Measurements from ENCODE around the gene TBCK. TPM values are rescaled to one million over a fixed set of nuclear protein-coding genes. Genes with fewer than 3 reads are reported as not detected.

Gene TBCK
- total RNA-seq, 2 experiments from 2014 or later, result 23.5 to 29.0 TPM

- peaks cover 27% of the 10 kb centered on the region for H3K4me1 Mint-ChIP-seq (ENCODE audit: low read depth)
- POLR2A ChIA-PET, result interaction anchor here (1.4 kb wide), 1 partner anchor 59 kb away, joined by 4 read pairs; no protein-coding TSS in a partner anchor
Observed at GRCh38 chr4:106316773-106317409, 882 bp upstream of the TBCK start.

GRCh38 chr4:106315476-106315967 lies 487 bp downstream of the TBCK start:
- Histone ChIP-seq H3K4me1 (ENCODE audit: insufficient read depth, low read length) (peaks cover 18% of the 10 kb centered on the region), H3K27me3 (ENCODE audit: control insufficient read depth in 1 of 2, insufficient read depth in 2 of 2, low read length in 2 of 2) (no peaks in the 10 kb centered on the region), H3K36me3 (ENCODE audit: insufficient read depth, low read length) (no peaks in the 10 kb centered on the region), H3K4me3 (ENCODE audit: low read length) (peak overlapping the region; percentile 81), H3K27ac (ENCODE audit: low read depth in 1 of 2, low read length in 2 of 2) (peak overlapping the region; percentile 95 to 96), H3K9me3 (ENCODE audit: control insufficient read depth in 1 of 2, insufficient read depth in 1 of 2, low read length in 2 of 2) (peaks cover 0 to under 1% of the 10 kb centered on the region in 2 experiments)
- ChIA-PET CTCF (no interaction called here), POLR2A (interaction anchor here (0.7 to 1.8 kb wide), 12 partner anchors 9 to 1405 kb away, joined by 3 to 11 read pairs (median 4); partner anchors contain the start of genes GSTCD, INTS12, PAPSS1 and PPA2)
- Mint-ChIP-seq H3K4me1 (ENCODE audit: low read depth) (peaks cover 29% of the 10 kb centered on the region), H3K27ac (no peak overlapping the region), H3K4me3 (no peak overlapping the region), H3K27me3 (no peaks in the 10 kb centered on the region), H3K9me3 (no peaks in the 10 kb centered on the region), H3K36me3 (ENCODE audit: low read depth) (peaks cover 18% of the 10 kb centered on the region)
- DNase-seq (peak in 9 of 14 experiments; percentile 4 to 73 (median 38)), ATAC-seq (ENCODE audit: poor library complexity) (peak; percentile 24)
- intact Hi-C loops (cut with DNase I, micrococcal nuclease), result loop anchor here (5.0 to 10.0 kb wide), 4 partner anchors 608 to 1619 kb away; partner anchors contain the start of genes CYP2U1 (in 1 of the 2), GSTCD (in 1 of the 2), INTS12 (in 1 of the 2) and PAPSS1 (in 1 of the 2)
- TF ChIP-seq CTCF (IDR thresholded peaks at IDR 0.05), result no peak

More at GRCh38 chr4:106316773-106317409, 882 bp upstream of the TBCK start:
- H3K4me3 ChIP-seq (ENCODE audit: low read length), result peak overlapping the region; percentile 81
- peaks cover 18% of the 10 kb centered on the region for H3K4me1 ChIP-seq (ENCODE audit: insufficient read depth, low read length)
- Mint-ChIP-seq H3K27ac (no peak overlapping the region), H3K4me3 (no peak overlapping the region), H3K9me3 (no peaks in the 10 kb centered on the region), H3K27me3 (no peaks in the 10 kb centered on the region), H3K36me3 (ENCODE audit: low read depth) (peaks cover 28% of the 10 kb centered on the region)
- no peaks in the 10 kb centered on the region for H3K27me3 ChIP-seq (ENCODE audit: control insufficient read depth in 1 of 2, insufficient read depth in 2 of 2, low read length in 2 of 2)
- peak overlapping the region; percentile 95 to 96 for H3K27ac ChIP-seq (ENCODE audit: low read depth in 1 of 2, low read length in 2 of 2)
- intact Hi-C loops (cut with DNase I, micrococcal nuclease), result loop anchor here (5.0 to 10.0 kb wide), 4 partner anchors 610 to 1618 kb away; partner anchors contain the start of genes CYP2U1 (in 1 of the 2), GSTCD (in 1 of the 2), INTS12 (in 1 of the 2) and PAPSS1 (in 1 of the 2)
- H3K9me3 ChIP-seq (ENCODE audit: control insufficient read depth in 1 of 2, insufficient read depth in 1 of 2, low read length in 2 of 2), result peaks cover 0 to 9% of the 10 kb centered on the region in 2 experiments
- no peak for ATAC-seq (ENCODE audit: poor library complexity)
- no peaks in the 10 kb centered on the region for H3K36me3 ChIP-seq (ENCODE audit: insufficient read depth, low read length)
- DNase-seq, result no peak
- CTCF ChIA-PET, result no interaction called here
- TF ChIP-seq CTCF (IDR thresholded peaks at IDR 0.05), result no peak

GRCh38 chr4:106314960-106315359 lies 1.0 kb downstream of the TBCK start:
- Mint-ChIP-seq H3K36me3 (ENCODE audit: low read depth) (peaks cover 12% of the 10 kb centered on the region), H3K27me3 (no peaks in the 10 kb centered on the region), H3K4me3 (no peak overlapping the region), H3K27ac (no peak overlapping the region), H3K4me1 (ENCODE audit: low read depth) (peaks cover 34% of the 10 kb centered on the region), H3K9me3 (no peaks in the 10 kb centered on the region)
- H3K36me3 ChIP-seq (ENCODE audit: insufficient read depth, low read length), result no peaks in the 10 kb centered on the region
- H3K27ac ChIP-seq (ENCODE audit: low read depth in 1 of 2, low read length in 2 of 2), result peak overlapping the region; percentile 40 to 96
- ChIA-PET CTCF (no interaction called here), POLR2A (interaction anchor here (0.7 to 1.8 kb wide), 5 partner anchors 8 to 1406 kb away, joined by 3 to 11 read pairs (median 4); partner anchors contain the start of genes GSTCD, INTS12 and PAPSS1)
- DNase-seq (peak in 2 of 14 experiments; percentile 9 to 12), ATAC-seq (ENCODE audit: poor library complexity) (no peak)
- H3K9me3 ChIP-seq (ENCODE audit: control insufficient read depth in 1 of 2, insufficient read depth in 1 of 2, low read length in 2 of 2), result no peaks in the 10 kb centered on the region
- no peaks in the 10 kb centered on the region for H3K27me3 ChIP-seq (ENCODE audit: control insufficient read depth in 1 of 2, insufficient read depth in 2 of 2, low read length in 2 of 2)
- TF ChIP-seq CTCF (IDR thresholded peaks at IDR 0.05), result no peak
- H3K4me3 ChIP-seq (ENCODE audit: low read length), result peak overlapping the region; percentile 81
- peaks cover 18% of the 10 kb centered on the region for H3K4me1 ChIP-seq (ENCODE audit: insufficient read depth, low read length)
- intact Hi-C loops (cut with DNase I, micrococcal nuclease), result loop anchor here (5.0 to 10.0 kb wide), 5 partner anchors 608 to 1620 kb away; partner anchors contain the start of genes CYP2U1 (in 1 of the 2), GSTCD (in 1 of the 2), INTS12 (in 1 of the 2) and PAPSS1 (in 1 of the 2)

Measured in CD4-positive, alpha-beta T cell (primary cell).